Activated naive CD4-positive, alpha-beta T cell treated with anti-CD3 and anti-CD28 coated beads, Interleukin-2, amount 50 U/mL, for 24 hours (primary cell): Measurements from ENCODE around the gene RAB33B.

Experiments used
- H3K27ac Mint-ChIP-seq: one replicate; pipeline ENCODE4 v1.8.0; 2021; ENCODE audit warnings: mild to moderate bottlenecking, mixed read lengths
- H3K27me3 Mint-ChIP-seq: one replicate; pipeline ENCODE4 v1.8.0; 2021; ENCODE audit warnings: mixed read lengths
- H3K36me3 Mint-ChIP-seq: one replicate; pipeline ENCODE4 v1.8.0; 2021; ENCODE audit warnings: mixed read lengths
- H3K4me1 Mint-ChIP-seq: one replicate; pipeline ENCODE4 v1.8.0; 2021; ENCODE audit warnings: mixed read lengths
- H3K4me3 Mint-ChIP-seq: one replicate; pipeline ENCODE4 v1.8.0; 2021; ENCODE audit warnings: mild to moderate bottlenecking, mixed read lengths
- H3K9me3 Mint-ChIP-seq: one replicate; pipeline ENCODE4 v1.8.0; 2021; ENCODE audit warnings: mixed read lengths

Gene RAB33B

DNA sequence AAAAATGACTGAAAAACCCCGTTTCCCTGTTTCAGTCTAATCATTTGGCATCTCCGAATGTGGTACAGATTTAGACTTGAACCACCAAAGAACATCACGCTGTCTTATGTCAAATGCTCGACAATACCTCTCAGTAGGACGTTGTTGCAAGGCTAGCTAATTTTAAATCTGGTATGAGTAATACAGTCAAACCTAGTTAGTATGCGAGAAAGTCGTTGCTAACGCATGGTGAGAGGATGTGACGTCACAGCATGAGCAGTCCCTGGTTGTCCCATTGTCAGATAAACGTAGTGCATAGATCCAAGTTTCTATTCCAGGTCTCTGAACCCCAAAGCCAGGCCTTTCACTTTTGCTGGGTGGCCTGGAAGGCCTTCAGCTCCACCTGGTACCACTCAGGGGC lies 57.4 kb downstream of the RAB33B start:
- Mint-ChIP-seq H3K27ac (no peak overlapping the region), H3K4me1 (no peaks in the 10 kb centered on the region), H3K27me3 (no peaks in the 10 kb centered on the region), H3K9me3 (no peaks in the 10 kb centered on the region), H3K36me3 (peaks cover 10% of the 10 kb centered on the region), H3K4me3 (no peak overlapping the region)

DNA sequence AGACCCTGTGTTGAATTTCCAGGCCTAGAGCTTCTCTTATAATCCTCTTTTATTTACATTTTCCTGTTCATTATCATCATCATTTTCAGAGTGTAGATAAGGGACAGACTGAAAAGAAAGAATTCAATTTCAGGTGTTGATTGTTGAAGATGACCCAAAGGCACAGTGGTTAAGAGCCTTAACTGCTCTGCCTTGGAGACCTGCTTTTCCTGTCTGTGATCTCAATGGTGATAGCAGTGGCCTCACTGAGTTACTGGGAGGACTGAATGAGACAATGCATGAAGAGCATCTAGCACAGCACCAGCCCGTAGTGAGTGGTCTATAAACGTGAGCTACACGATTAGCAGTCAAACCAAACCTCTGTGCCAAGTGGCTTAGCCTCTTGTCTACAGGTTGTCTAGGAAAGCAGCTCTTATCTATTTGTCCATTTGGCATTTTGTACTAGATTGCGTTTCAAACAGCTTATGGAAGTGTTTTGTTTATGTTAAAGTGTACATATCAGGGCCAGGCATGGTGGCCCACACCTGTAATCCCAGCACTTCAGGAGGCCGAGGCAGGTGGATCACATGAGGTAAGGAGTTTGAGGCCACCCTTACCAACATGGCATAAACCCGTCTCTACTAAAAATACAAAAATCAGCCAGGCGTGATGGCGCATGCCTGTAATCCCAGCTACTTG lies 60.6 kb downstream of the RAB33B start:
- H3K36me3 Mint-ChIP-seq: peaks cover 16% of the 10 kb centered on the region
- no peaks in the 10 kb centered on the region for H3K27me3 Mint-ChIP-seq
- no peak overlapping the region for H3K4me3 Mint-ChIP-seq
- H3K9me3 Mint-ChIP-seq: no peaks in the 10 kb centered on the region
- H3K4me1 Mint-ChIP-seq: no peaks in the 10 kb centered on the region
- H3K27ac Mint-ChIP-seq: no peak overlapping the region

DNA sequence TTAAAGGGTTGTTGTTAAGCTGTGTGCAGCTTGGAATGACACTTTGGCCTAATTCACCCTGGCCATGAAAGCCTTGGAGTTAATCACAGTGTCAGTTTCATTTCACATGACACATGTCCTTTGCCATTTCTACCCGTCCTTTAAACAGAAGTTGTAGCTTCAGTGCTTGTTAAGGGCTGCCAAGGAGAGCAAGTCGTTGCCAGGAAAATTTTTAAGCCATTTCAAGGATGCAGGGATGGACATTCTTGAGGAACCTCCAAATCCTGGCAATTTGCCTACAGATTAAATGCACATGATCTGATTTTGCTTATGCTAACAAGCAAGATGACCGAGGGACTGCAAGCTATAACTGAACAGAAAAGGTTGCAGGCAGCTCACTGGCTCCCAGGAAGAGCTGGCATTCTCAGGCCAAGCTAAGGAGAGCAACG lies 61.6 kb downstream of the RAB33B start:
- Mint-ChIP-seq H3K4me3 (no peak overlapping the region), H3K27me3 (no peaks in the 10 kb centered on the region), H3K36me3 (peaks cover 19% of the 10 kb centered on the region), H3K4me1 (no peaks in the 10 kb centered on the region), H3K27ac (no peak overlapping the region), H3K9me3 (no peaks in the 10 kb centered on the region)

DNA sequence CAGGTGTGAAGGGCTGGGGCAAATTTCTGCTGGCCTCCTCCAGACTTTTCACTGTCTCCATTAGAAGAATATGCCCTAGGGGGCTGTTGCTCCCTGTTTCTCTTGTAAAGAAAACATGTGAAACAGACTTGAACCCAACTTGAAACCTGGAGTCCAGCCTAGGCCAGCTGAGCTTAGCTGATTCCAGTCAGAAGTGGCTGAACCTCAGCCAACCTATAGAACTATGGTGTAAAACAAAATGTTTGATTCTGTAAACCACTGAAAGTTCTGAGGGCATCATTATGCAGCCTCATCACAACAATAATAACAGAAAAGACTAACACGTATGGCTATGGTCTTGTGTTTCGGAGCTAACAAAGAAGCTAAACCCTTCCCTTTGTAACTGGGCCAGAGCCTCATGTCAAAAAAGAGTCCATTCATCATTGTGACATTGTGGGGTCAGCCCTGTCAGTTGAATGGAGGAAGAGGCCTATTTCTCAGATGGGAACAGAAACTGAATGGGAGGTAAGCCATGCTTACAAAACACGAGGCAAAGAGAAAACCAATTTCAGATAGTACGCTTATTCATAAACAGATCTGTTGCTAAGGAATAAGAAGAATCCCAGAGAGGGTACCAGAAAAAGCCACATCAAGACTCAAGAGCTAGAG lies 68.0 kb downstream of the RAB33B start:
- Mint-ChIP-seq H3K4me1 (peaks cover 6% of the 10 kb centered on the region), H3K36me3 (peaks cover 13% of the 10 kb centered on the region), H3K4me3 (no peak overlapping the region), H3K27me3 (no peaks in the 10 kb centered on the region), H3K9me3 (no peaks in the 10 kb centered on the region), H3K27ac (no peak overlapping the region)

DNA sequence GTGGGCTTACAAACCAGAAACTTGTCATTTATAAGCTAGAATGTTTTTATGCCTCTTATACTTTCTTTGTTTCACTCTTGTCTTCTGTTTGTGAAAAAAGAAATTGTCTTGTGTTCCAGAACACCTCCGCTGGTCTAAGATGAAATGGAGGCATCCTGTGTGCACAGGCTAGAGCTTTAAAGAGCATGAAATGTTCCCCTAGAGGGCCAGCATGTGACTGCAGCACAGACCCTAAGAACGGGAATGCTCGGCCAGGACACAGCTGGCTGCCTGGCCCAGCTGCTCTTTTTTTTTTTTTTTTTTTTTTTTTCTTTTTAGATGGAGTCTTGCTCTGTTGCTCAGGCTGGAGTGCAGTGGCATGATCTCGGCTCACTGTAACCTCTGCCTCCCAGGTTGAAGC lies 68.5 kb downstream of the RAB33B start:
- Mint-ChIP-seq H3K36me3 (peaks cover 11% of the 10 kb centered on the region), H3K9me3 (no peaks in the 10 kb centered on the region), H3K27me3 (no peaks in the 10 kb centered on the region), H3K4me1 (peaks cover 6% of the 10 kb centered on the region), H3K27ac (no peak overlapping the region), H3K4me3 (no peak overlapping the region)

DNA sequence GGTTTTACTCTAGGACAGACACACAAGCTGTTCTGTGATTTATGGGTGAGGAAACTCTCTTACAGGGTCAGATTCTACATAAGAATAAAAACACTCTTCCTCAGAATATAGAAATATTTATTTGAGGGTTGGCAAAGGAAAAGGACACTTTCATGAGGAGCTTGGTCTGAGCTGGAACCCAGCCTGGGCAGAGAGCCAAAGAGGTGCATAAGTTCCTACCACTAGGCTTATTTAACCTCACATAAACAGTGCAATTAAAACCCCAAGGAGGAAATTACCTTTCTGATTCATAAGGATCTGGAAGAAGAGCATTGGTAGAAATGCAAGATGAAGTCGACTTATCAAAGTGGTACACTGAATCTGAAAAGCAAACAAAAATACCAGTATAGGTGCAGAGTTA lies 69.2 kb downstream of the RAB33B start:
- H3K4me3 Mint-ChIP-seq: no peak overlapping the region
- H3K27me3 Mint-ChIP-seq: no peaks in the 10 kb centered on the region
- H3K36me3 Mint-ChIP-seq: peaks cover 9% of the 10 kb centered on the region
- H3K9me3 Mint-ChIP-seq: no peaks in the 10 kb centered on the region
- H3K27ac Mint-ChIP-seq: no peak overlapping the region
- peaks cover 6% of the 10 kb centered on the region for H3K4me1 Mint-ChIP-seq

DNA sequence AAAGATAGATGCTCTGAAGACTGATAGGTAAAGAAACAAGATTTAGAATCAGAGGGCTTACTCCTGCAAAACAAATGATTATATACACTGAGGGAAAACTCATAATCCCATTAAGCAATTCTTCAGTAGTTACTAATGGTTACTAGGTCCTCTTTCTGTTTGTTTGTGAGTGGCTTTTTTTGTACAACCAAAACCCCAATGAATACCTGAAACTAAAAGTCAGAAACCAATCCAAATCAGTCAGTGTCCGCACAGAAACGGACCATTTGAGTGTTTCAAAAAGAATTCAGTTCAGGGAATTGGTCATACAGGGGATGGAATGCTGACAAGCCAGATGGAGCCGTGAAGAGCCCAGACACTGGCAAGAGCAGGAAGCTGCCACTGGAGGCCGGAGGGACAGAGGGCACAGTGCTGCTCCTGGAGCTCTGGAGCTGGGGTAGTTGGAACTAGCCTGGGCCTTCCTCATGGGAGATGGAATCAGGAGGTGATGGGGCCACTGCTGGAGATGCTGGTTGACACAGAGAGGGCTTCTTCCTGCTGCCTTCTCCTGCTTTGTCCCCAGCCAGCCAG lies 70.2 kb downstream of the RAB33B start:
- Mint-ChIP-seq H3K9me3 (no peaks in the 10 kb centered on the region), H3K4me1 (peaks cover 6% of the 10 kb centered on the region), H3K27ac (no peak overlapping the region), H3K4me3 (no peak overlapping the region), H3K27me3 (no peaks in the 10 kb centered on the region), H3K36me3 (peaks cover 10% of the 10 kb centered on the region)

DNA sequence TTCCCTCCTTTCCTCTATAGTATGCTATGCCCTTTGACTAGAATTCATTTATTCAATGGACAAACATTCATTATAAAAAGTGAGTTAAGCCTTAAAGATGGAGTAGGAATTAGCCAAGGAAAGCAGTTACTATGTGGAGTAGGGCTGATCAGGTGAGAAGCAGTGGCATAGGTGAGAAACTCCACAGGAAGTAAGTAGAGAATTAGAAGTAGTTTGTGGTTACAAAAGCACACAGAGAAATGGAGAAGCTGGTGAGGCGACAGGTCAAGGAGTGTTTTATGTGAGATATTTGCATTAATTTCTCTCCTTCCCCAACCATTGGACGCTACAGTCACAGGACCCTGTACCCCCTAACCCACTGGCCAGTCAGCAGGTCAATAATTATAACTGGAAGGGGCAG lies 71.5 kb downstream of the RAB33B start:
- Mint-ChIP-seq H3K36me3 (peaks cover 8% of the 10 kb centered on the region), H3K27ac (no peak overlapping the region), H3K9me3 (no peaks in the 10 kb centered on the region), H3K27me3 (no peaks in the 10 kb centered on the region), H3K4me1 (peaks cover 6% of the 10 kb centered on the region), H3K4me3 (no peak overlapping the region)
